H1 (cell line): Measurements from ENCODE around the gene NET1. TPM values are rescaled to one million over a fixed set of nuclear protein-coding genes. Genes with fewer than 3 reads are reported as not detected.

Source experiments
- CTCF ChIA-PET: fragments of 300-600 bp; sonication (Branson Sonifier 250); formaldehyde crosslinking; loops from one replicate; lab custom pipeline; 2021; ENCODE audit not compliant: partially characterized antibody; lab: Charles Lee
- POLR2A ChIA-PET: fragments of 300-600 bp; sonication (Branson Sonifier 250); formaldehyde crosslinking; loops from one replicate; lab custom pipeline; 2021; ENCODE audit warnings: inconsistent platforms; ENCODE audit not compliant: partially characterized antibody; lab: Charles Lee
- DNase-seq, 2 experiments: peaks; one replicate each; pipeline versions ENCODE4 v3.0.0 to v3.0.0-alpha.2; 2010 to 2022; ENCODE audit warnings: low spot score in 2 of 2, low read depth in 1 of 2, mixed read lengths in 1 of 2
- FAIRE-seq: peaks from 2 replicates; lab custom pipeline; 2011; peaks lifted over from hg19 to GRCh38; lab: Jason Lieb, UNC
- H2AFZ ChIP-seq: 2 replicates; pipeline ENCODE4 v1.8.1; 2012; ENCODE audit warnings: low read length, inconsistent platforms
- H2AK5ac ChIP-seq: 2 replicates; pipeline ENCODE4 v1.6.1; 2013; ENCODE audit warnings: low read depth, low read length
- H2BK120ac ChIP-seq: replicated peaks from 2 replicates; pipeline ENCODE3; 2013; ENCODE audit warnings: low read depth, low read length, inconsistent platforms
- H2BK12ac ChIP-seq: 2 replicates; pipeline ENCODE4 v1.6.1; 2013; ENCODE audit warnings: low read depth, low read length
- H2BK15ac ChIP-seq: 2 replicates; pipeline ENCODE4 v1.6.1; 2013; ENCODE audit warnings: low read length
- H2BK20ac ChIP-seq: 2 replicates; pipeline ENCODE4 v1.6.1; 2013; ENCODE audit warnings: low read length
- H2BK5ac ChIP-seq: 2 replicates; pipeline ENCODE4 v1.6.1; 2013; ENCODE audit warnings: low read depth, low read length
- H3K14ac ChIP-seq: 2 replicates; pipeline ENCODE4 v1.6.1; 2013; ENCODE audit warnings: inconsistent platforms; ENCODE audit not compliant: insufficient read length
- H3K18ac ChIP-seq: 2 replicates; pipeline ENCODE4 v1.6.1; 2013; ENCODE audit warnings: low read length; ENCODE audit errors: extremely low read depth
- H3K23ac ChIP-seq: 2 replicates; pipeline ENCODE4 v1.6.1; 2013; ENCODE audit warnings: inconsistent platforms; ENCODE audit not compliant: insufficient read length
- H3K23me2 ChIP-seq: 2 replicates; pipeline ENCODE4 v1.6.1; 2013; ENCODE audit warnings: low read depth, low read length
- H3K27ac ChIP-seq: 2 replicates; pipeline ENCODE4 v1.6.1; 2011; ENCODE audit warnings: low read depth, low read length, inconsistent platforms
- H3K27me3 ChIP-seq, 4 experiments: replicated peaks in 1 of 4; 1 replicate in 1 of 4; 2 replicates in 3 of 4; pipeline versions ENCODE4 v1.6.1 to v1.8.1; 2011 to 2013; ENCODE audit warnings: low read length in 3 of 4, mild to moderate bottlenecking in 3 of 4, inconsistent platforms in 2 of 4, mixed read lengths in 2 of 4, moderate library complexity in 1 of 4; ENCODE audit not compliant: control insufficient read depth in 3 of 4, insufficient read depth in 3 of 4; ENCODE audit errors: extremely low read depth in 1 of 4
- H3K36me3 ChIP-seq, 4 experiments: 2 replicates each; pipeline versions ENCODE4 v1.6.1 to v1.8.1; 2011 to 2013; ENCODE audit warnings: mild to moderate bottlenecking in 4 of 4, low read length in 3 of 4, moderate library complexity in 2 of 4, control low read depth in 1 of 4, inconsistent platforms in 1 of 4; ENCODE audit not compliant: insufficient read depth in 4 of 4, control insufficient read depth in 2 of 4
- H3K4ac ChIP-seq: replicated peaks from 2 replicates; pipeline ENCODE3; 2013; ENCODE audit warnings: low read length, low read depth, mixed read lengths, inconsistent platforms; ENCODE audit not compliant: insufficient read length
- H3K4me1 ChIP-seq, 4 experiments: replicated peaks in 1 of 4; 1 replicate in 1 of 4; 2 replicates in 3 of 4; pipeline versions ENCODE4 v1.6.1 to v1.8.1; 2011 to 2013; ENCODE audit warnings: low read length in 3 of 4, inconsistent platforms in 2 of 4, mixed read lengths in 1 of 4; ENCODE audit not compliant: insufficient read depth in 4 of 4, control insufficient read depth in 3 of 4
- H3K4me2 ChIP-seq, 2 experiments: 2 replicates each; pipeline versions ENCODE4 v1.6.1 to v1.8.1; 2011 to 2013; ENCODE audit warnings: low read depth in 2 of 2, low read length in 2 of 2, control low read depth in 1 of 2, inconsistent platforms in 1 of 2, mild to moderate bottlenecking in 1 of 2; ENCODE audit not compliant: insufficient read depth in 1 of 2
- H3K4me3 ChIP-seq, 4 experiments: fragments of 200-600, 300-600 bp in 1 of 4; sonication (generic), shearing (Covaris generic), sonication (Bioruptor Twin) in 1 of 4; 2 replicates each; pipeline versions ENCODE4 v1.5.1 to v1.8.1; 2011 to 2016; ENCODE audit warnings: low read length in 4 of 4, low read depth in 3 of 4, control low read depth in 2 of 4, inconsistent platforms in 2 of 4, mild to moderate bottlenecking in 2 of 4, mixed read lengths in 1 of 4, moderate library complexity in 1 of 4; ENCODE audit not compliant: insufficient read depth in 2 of 4; ENCODE audit errors: extremely low read depth in 1 of 4
- H3K56ac ChIP-seq: replicated peaks from 2 replicates; pipeline ENCODE3; 2013; ENCODE audit warnings: low read depth, mild to moderate bottlenecking, mixed read lengths, low read length, inconsistent platforms; ENCODE audit not compliant: insufficient read length
- H3K79me1 ChIP-seq: 2 replicates; pipeline ENCODE4 v1.6.1; 2013; ENCODE audit warnings: low read depth, low read length, control low read depth
- H3K79me2 ChIP-seq, 2 experiments: 2 replicates each; pipeline versions ENCODE4 v1.6.1 to v1.8.1; 2012 to 2013; ENCODE audit warnings: low read length in 2 of 2, mild to moderate bottlenecking in 2 of 2, inconsistent platforms in 1 of 2; ENCODE audit not compliant: insufficient read depth in 2 of 2, control insufficient read depth in 1 of 2
- H3K9ac ChIP-seq, 4 experiments: replicated peaks in 1 of 4; 1 replicate in 1 of 4; 2 replicates in 3 of 4; pipeline versions ENCODE4 v1.6.1 to v1.8.1; 2011 to 2013; ENCODE audit warnings: low read depth in 3 of 4, low read length in 3 of 4, control low read depth in 2 of 4, mild to moderate bottlenecking in 2 of 4, moderate library complexity in 2 of 4, inconsistent platforms in 1 of 4; ENCODE audit errors: extremely low read depth in 1 of 4
- H3K9me3 ChIP-seq, 2 experiments: 2 replicates each; pipeline versions ENCODE4 v1.6.1 to v1.8.1; 2012 to 2013; ENCODE audit warnings: mild to moderate bottlenecking in 2 of 2, moderate library complexity in 2 of 2, control low read depth in 1 of 2, inconsistent platforms in 1 of 2, low read depth in 1 of 2, low read length in 1 of 2, mixed read lengths in 1 of 2; ENCODE audit not compliant: insufficient read depth in 2 of 2
- H4K20me1 ChIP-seq, 2 experiments: replicated peaks in 1 of 2; 2 replicates each; pipeline versions ENCODE3 to v1.8.1; 2011 to 2013; ENCODE audit warnings: inconsistent platforms in 2 of 2, low read length in 2 of 2, mild to moderate bottlenecking in 1 of 2; ENCODE audit not compliant: insufficient read depth in 2 of 2, control insufficient read depth in 1 of 2
- H4K5ac ChIP-seq: 2 replicates; pipeline ENCODE4 v1.6.1; 2013; ENCODE audit warnings: low read length, low read depth, mixed read lengths, inconsistent platforms; ENCODE audit not compliant: insufficient read length
- H4K8ac ChIP-seq: 2 replicates; pipeline ENCODE4 v1.8.0; 2013; ENCODE audit warnings: mild to moderate bottlenecking, moderate library complexity, low read length, inconsistent platforms; ENCODE audit not compliant: insufficient read depth; ENCODE audit errors: extremely low read depth
- H4K91ac ChIP-seq: replicated peaks from 2 replicates; pipeline ENCODE3; 2013; ENCODE audit warnings: low read length, mixed read lengths, inconsistent platforms; ENCODE audit not compliant: insufficient read length
- BRCA1 ChIP-seq: IDR thresholded peaks from 2 replicates; pipeline ENCODE4 v1.6.1; 2012; ENCODE audit warnings: low read depth, low read length, improper control_type of control experiment
- CTBP2 ChIP-seq: IDR thresholded peaks from 2 replicates; pipeline ENCODE4 v1.7.0; 2011; ENCODE audit warnings: borderline replicate concordance, mild to moderate bottlenecking, moderate library complexity, mixed read lengths, low read length; ENCODE audit not compliant: insufficient read depth, insufficient read length
- EGR1 ChIP-seq: IDR thresholded peaks from 2 replicates; pipeline ENCODE4 v1.6.1; 2011; ENCODE audit warnings: low read depth, low read length, borderline replicate concordance
- HDAC6 ChIP-seq: IDR thresholded peaks from one replicate; pipeline ENCODE4 v1.7.1; 2012; ENCODE audit warnings: low read depth, mild to moderate bottlenecking, inconsistent platforms, low read length, moderate library complexity
- JUND ChIP-seq: IDR thresholded peaks from 2 replicates; pipeline ENCODE4 v1.6.1; 2011; ENCODE audit warnings: mild to moderate bottlenecking, improper control_type of control experiment, low read length
- KDM5A ChIP-seq: fragments of 200-600 bp; IDR thresholded peaks from 2 replicates; pipeline ENCODE4 v1.7.1; 2012; ENCODE audit warnings: mild to moderate bottlenecking, low read length, inconsistent platforms, mixed read lengths
- NANOG ChIP-seq: IDR thresholded peaks from 2 replicates; pipeline ENCODE4 v1.6.1; 2011; ENCODE audit warnings: low read length, low read depth, mild to moderate bottlenecking, inconsistent platforms; ENCODE audit not compliant: insufficient read depth, poor library complexity, severe bottlenecking
- NRF1 ChIP-seq: IDR thresholded peaks from 2 replicates; pipeline ENCODE4 v1.6.1; 2011; ENCODE audit warnings: mild to moderate bottlenecking, low read depth, low read length, improper control_type of control experiment
- RXRA ChIP-seq: IDR thresholded peaks from 2 replicates; pipeline ENCODE4 v1.6.1; 2011; ENCODE audit warnings: low read depth, mild to moderate bottlenecking, low read length, moderate library complexity; ENCODE audit not compliant: insufficient read depth
- SIN3A ChIP-seq, 2 experiments: IDR thresholded peaks in 1 of 2; conservative IDR thresholded peaks in 1 of 2; 2 replicates each; pipeline ENCODE4 v1.6.1; 2011 to 2012; ENCODE audit warnings: low read length in 2 of 2, improper control_type of control experiment in 1 of 2, low read depth in 1 of 2, mild to moderate bottlenecking in 1 of 2
- SIX5 ChIP-seq: IDR thresholded peaks from 2 replicates; pipeline ENCODE4 v1.6.1; 2011; ENCODE audit warnings: mild to moderate bottlenecking, low read depth, low read length
- TAF7 ChIP-seq: optimal IDR thresholded peaks from 2 replicates; pipeline ENCODE3; 2011; ENCODE audit warnings: low read depth, mild to moderate bottlenecking, inconsistent platforms, low read length, moderate library complexity, borderline replicate concordance
- WGBS, 2 experiments: shearing (Covaris generic) in 1 of 2; methylation state at CpG; one replicate each; pipeline versions ENCODE4 v1.1.6 to v1.1.7; 2013 to 2015; ENCODE audit warnings: low lambda C conversion rate in 2 of 2, mixed read lengths in 2 of 2, inconsistent platforms in 1 of 2, low coverage in 1 of 2, missing lambda C conversion rate in 1 of 2; ENCODE audit not compliant: insufficient replicate concordance in 2 of 2, insufficient coverage in 1 of 2, insufficient read length in 1 of 2; ENCODE audit errors: extremely low coverage in 1 of 2, missing lambda C conversion rate in 1 of 2; 5-methylcytosine and 5-hydroxymethylcytosine counted together
- polyA plus RNA-seq, 7 experiments: library from polyadenylated mRNA; depleted of rRNA in 3 of 7; stranded (reverse) in 5 of 7; unstranded in 2 of 7; fragments of >200 nt in 5 of 7; fragments of 200-250 nt in 2 of 7; gene quantifications; 1 replicate in 5 of 7; 2 replicates in 1 of 7; 4 replicates in 1 of 7; pipeline versions ENCODE4 v1.2.1 to v1.2.3, GENCODE V29; 2011 to 2013; ENCODE audit warnings: missing spikeins in 2 of 7, mixed read lengths in 2 of 7
- total RNA-seq: library from RNA; stranded (reverse); fragmentation: NEBNext Ultra II Directional; extraction: Animal tissue kit (Norgen Biotek cat#: 25700); gene quantifications from 2 replicates; pipeline ENCODE4 v1.2.1, GENCODE V29; 2021

Gene NET1
- total and polyA plus RNA-seq, 2 of the 8 experiments (the other 6 are each of a cell fraction or from before 2014, with no cell fraction given) = 21.5 to 117 TPM

GRCh38 chr10:5400468-5401240, 11.7 kb upstream of the NET1 start:
- peaks cover 0 to 3% (median 0%) of the 10 kb centered on the region in 4 experiments; a peak in 1 of 7 replicates for H3K4me1 ChIP-seq
- no peaks in the 10 kb centered on the region for H3K23me2 ChIP-seq
- no peak overlapping the region for H4K8ac ChIP-seq
- H3K79me2 ChIP-seq = no peaks in the 10 kb centered on the region
- no peak overlapping the region for H3K4me3 ChIP-seq
- no peak overlapping the region for H2BK15ac ChIP-seq
- H2AFZ ChIP-seq = no peak overlapping the region
- H2BK12ac ChIP-seq = no peak overlapping the region
- no peak overlapping the region for H2BK120ac ChIP-seq
- no peak overlapping the region for H3K14ac ChIP-seq
- H3K79me1 ChIP-seq = no peaks in the 10 kb centered on the region
- DNase-seq (no peak), FAIRE-seq (no peak)
- H3K23ac ChIP-seq = no peak overlapping the region
- H2BK5ac ChIP-seq = no peak overlapping the region
- H3K18ac ChIP-seq = no peak overlapping the region
- no peak overlapping the region for H3K4ac ChIP-seq
- no peak overlapping the region for H3K4me2 ChIP-seq
- ChIA-PET POLR2A (interaction anchor here (0.8 kb wide), 1 partner anchor 10 kb away, joined by 3 read pairs; no protein-coding TSS in a partner anchor), CTCF (interaction anchor here (0.7 to 1.3 kb wide), 4 partner anchors 11 to 76 kb away, joined by 3 to 5 read pairs (median 4); no protein-coding TSS in a partner anchor)
- no peak overlapping the region for H2BK20ac ChIP-seq
- H3K27me3 ChIP-seq = peaks cover 0 to 1% (median 0%) of the 10 kb centered on the region in 4 experiments; a peak in 1 of 7 replicates
- no peaks in the 10 kb centered on the region for H4K20me1 ChIP-seq
- no peak overlapping the region for H2AK5ac ChIP-seq
- no peak overlapping the region for H4K5ac ChIP-seq
- no peak overlapping the region for H3K27ac ChIP-seq
- no peak overlapping the region for H3K56ac ChIP-seq
- no peaks in the 10 kb centered on the region for H3K36me3 ChIP-seq
- no peak overlapping the region for H4K91ac ChIP-seq
- 89% methylated on average over 9 of the region's 9 CpGs; no CpG with 5 or more reads in 1 of the 2 experiments for WGBS, 2 experiments
- H3K9me3 ChIP-seq = no peaks in the 10 kb centered on the region
- H3K9ac ChIP-seq = no peak overlapping the region
- TF ChIP-seq NRF1 (no peak), CTBP2 (no peak), BRCA1 (no peak), SIX5 (no peak), TAF7 (no peak), HDAC6 (no peak), NANOG (no peak), KDM5A (no peak), RXRA (no peak), SIN3A (conservative IDR thresholded peaks at IDR 0.05 in 1 of 2, IDR thresholded peaks at IDR 0.05 in 1 of 2; ENCODE audit: low read depth in 1 of 2, low read length in 2 of 2) (no peak), EGR1 (no peak), JUND (no peak)
